ENCODE measurements around the gene CREB5.

- TF ChIP-seq CTCF (IDR thresholded peaks at IDR 0.05): no peak
- no peak for TF ChIP-seq POLR2A (IDR thresholded peaks at IDR 0.05)
- TF ChIP-seq EP300 (IDR thresholded peaks at IDR 0.05): no peak
- no peak for TF ChIP-seq POLR2AphosphoS5 (IDR thresholded peaks at IDR 0.05)
Measured at GRCh38 chr7:28533267-28533666, 120.9 kb downstream of the CREB5 start.
